Erythroblast (primary cell): ENCODE data around the gene CXXC5.

Experiments used
- DNase-seq, 2 experiments: peaks; one replicate each; lab custom pipeline; 2025; lab: John Stamatoyannopoulos, UW
- GATA1 ChIP-seq: IDR thresholded peaks from 2 replicates; pipeline ENCODE4 v1.6.1; 2011; ENCODE audit warnings: low read depth, mild to moderate bottlenecking, control low read depth, low read length, moderate library complexity
- POLR2A ChIP-seq: IDR thresholded peaks from 2 replicates; pipeline ENCODE4 v1.6.1; 2011; ENCODE audit warnings: mild to moderate bottlenecking, low read length

CXXC5 gene

DNA sequence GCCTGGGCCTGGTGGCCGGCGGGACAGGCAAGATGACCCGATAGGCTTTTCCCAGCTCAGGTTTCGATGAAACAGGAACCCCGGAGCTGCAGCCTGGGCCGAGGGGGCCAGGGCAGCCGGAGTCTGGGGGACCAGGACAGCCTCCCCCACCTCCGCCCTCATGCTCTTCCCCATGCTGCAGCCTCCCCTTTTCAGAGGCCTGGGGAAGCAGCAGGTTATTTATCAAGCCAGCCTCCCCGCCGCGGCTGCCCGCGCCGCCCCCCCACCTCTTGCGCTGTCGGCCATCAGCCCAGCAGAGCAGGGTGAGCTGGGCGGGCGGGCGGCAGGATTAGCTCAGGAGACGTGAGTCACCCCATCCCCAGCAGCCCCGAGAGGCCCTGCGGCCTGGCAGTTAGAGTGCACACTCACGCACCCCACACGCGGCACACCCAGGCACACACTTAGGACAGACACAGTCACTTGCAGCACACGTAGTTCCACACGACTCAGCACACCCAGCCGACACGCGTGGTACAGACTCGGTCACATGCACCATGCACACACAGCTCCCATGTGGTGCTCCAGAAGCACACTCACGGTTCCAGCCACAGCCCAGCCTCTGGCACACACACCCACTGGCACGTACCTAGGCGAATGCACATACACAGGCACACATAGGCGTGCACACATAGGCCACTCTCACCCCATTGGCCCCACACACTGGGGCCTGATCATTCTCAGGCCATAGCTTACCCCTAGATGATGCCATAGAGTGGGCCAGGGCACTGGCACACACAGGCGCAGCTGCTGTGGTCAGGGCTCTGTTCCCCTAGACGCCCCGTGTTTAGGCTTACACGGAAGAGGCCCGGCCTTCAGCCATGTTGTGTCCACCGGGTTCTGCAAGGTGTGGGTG is 13.0 kb downstream of the CXXC5 start:
- peak; percentile 94 to 97 for DNase-seq
- TF ChIP-seq GATA1 (no peak), POLR2A (peak; percentile 58)

DNA sequence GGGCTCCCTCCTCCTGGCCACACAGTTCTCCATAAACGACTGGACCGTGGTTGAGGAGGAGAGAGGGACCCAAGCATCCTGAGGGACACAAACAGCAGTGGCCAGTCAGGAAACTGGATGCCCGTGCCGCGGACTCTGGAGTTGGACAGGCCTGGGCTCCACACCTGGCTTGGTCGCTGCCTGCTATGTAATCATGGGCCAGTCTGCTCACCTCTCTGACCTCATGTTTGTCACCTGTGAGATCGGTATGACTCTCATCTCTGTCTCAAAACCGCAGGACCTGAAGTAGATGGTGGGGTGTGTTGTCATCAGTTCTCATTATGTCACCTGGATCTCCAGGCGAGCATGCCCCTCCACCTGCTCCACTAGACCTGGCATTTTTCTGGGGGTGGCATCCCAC is 14.5 kb downstream of the CXXC5 start:
- no peak for DNase-seq
- TF ChIP-seq POLR2A (no peak), GATA1 (no peak)

DNA sequence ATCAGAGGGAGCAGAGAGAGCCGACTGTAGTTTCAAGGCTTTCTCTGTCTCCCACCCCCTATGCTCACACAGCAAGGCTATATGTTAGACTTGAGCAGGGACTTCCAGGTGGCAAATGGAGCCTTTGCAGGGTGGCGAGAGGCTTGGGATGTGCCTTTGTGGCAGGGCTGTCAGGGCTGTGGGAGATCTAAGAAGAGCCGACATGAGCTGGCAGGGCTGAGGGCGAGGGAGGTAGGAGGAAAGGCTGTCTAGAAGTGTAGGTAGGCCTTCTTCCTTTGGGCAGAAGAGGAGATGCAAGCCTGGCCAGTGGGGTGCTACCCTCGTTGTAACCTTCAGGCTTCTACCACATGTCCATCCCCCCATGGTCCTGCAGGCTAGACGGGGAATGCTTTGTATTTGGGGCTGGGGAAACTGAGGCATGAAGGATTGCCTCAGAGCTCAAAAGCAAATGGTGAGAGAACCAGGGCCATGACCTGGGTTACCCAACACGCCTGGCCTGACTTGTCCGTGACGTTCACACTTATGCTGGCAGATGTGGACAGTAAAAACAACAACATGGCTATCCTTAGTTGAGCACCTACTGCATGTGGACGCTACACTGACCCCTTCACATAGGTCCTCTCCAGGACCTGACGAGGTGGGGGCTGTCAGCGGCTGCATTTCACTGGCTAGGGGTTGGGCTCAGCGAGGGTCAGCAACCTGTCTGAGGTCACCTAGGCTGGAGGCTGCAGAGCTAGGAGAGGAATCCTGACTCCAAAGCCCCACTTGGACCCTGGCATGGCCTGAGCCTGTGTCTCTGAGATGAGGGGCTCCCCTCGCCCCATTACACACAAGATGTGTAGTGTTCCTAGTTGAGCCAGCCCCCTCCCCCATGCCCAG is 15.3 kb downstream of the CXXC5 start:
- TF ChIP-seq POLR2A (no peak), GATA1 (no peak)
- DNase-seq, result no peak

DNA sequence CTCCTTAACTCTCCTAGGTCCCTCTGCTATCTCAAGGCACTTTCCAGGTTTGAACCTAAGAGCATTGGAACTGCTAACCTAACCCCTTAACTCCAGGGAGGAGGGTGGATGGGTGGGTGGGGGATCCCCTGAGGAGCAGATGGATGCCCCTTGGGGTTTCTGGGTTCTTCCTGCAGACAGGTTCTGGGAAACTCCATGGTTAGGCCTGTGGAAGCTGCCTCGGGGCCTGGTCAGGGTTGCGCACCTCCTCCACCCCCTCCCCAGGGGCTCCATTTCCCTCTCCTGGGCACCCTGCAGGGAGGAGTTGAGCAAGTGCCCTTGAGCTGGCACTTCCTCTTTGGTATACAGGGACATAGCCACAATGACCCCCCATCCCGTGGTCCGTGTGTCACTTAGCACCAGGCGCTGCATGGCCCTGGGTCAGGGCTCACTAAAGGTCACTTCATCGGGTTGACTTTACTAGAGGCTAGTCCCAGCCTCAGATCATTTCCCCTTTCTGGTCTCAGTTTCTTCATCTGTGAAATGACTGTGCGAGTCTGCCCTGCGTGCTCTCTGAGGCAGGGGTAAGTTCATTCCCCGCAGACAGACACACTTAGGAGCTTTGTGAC is 16.0 kb downstream of the CXXC5 start:
- DNase-seq, result no peak
- TF ChIP-seq GATA1 (no peak), POLR2A (no peak)

DNA sequence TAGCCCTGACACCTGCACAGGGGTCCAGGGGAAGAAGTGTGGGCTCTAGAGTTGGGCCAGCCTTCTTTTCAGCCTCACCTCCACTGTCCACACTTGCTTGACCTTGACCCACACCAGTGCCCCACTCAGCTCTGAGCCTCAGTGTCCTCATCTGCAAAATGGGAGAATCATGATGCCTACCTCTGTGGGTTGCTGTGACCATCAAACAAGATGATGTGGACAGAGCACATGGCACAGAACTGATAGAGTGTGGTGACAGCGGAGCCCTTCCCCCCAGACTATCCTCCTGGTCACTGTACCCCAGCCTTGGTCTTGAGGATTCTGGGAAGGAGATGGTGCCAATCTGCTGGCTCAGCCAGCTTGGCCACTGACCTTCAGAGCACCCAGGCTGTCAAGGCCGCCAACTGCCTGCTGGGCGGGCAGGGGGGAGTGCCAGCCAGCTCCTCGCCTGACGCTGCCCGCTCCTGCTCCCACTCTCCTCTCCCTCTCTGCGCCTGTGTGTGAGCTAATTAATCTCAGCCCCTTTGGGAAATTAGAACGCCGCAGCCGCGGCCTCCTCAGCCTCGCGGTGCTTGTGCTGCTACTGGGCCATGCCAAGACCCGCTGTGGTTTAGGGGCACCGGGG is 16.7 kb downstream of the CXXC5 start:
- no peak for DNase-seq
- TF ChIP-seq GATA1, result no peak
- no peak for TF ChIP-seq POLR2A

DNA sequence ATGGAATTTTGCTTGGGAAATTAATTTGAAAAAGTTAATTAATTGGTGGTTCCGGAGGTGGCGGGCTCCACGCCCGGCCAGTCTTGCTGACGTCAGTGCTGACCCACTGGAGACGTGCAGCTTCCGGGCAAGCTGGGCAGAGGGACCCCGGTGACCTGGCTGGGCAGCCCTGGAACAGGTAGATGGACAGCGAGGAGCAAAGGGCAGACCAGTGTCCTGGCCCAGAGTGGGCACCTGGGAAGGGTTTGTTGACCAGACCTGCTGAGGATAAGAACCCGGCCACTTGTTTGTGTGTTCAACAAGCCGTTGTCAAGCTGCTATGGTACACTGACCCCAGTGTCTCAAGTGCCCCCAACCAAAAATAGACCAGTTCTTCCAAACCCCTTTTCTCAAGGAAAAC is 17.5 kb downstream of the CXXC5 start:
- no peak for TF ChIP-seq POLR2A

DNA sequence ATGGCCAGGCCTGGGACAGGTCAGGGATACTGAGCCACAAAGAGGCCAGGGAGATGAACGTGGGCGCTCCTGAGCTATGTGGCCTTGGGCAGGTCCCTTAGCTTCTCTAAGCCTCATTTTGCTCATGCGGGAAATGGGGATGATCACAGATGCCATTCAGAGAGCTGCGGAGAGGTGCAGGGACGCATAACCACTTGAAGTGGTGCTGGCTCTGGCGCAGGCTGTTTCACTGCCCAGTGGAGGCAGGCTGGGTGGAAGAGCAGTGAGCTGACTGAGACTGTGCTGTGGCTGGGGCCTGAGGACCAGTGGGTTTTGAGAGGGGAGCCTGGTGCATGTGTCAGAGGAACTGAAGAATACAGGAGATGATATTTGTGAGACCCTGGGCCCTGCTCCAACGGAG is 18.4 kb downstream of the CXXC5 start:
- DNase-seq, result no peak
- TF ChIP-seq POLR2A, result no peak

More for the DNA sequence above, 17.5 kb downstream of the CXXC5 start:
- DNase-seq, result no peak

DNA sequence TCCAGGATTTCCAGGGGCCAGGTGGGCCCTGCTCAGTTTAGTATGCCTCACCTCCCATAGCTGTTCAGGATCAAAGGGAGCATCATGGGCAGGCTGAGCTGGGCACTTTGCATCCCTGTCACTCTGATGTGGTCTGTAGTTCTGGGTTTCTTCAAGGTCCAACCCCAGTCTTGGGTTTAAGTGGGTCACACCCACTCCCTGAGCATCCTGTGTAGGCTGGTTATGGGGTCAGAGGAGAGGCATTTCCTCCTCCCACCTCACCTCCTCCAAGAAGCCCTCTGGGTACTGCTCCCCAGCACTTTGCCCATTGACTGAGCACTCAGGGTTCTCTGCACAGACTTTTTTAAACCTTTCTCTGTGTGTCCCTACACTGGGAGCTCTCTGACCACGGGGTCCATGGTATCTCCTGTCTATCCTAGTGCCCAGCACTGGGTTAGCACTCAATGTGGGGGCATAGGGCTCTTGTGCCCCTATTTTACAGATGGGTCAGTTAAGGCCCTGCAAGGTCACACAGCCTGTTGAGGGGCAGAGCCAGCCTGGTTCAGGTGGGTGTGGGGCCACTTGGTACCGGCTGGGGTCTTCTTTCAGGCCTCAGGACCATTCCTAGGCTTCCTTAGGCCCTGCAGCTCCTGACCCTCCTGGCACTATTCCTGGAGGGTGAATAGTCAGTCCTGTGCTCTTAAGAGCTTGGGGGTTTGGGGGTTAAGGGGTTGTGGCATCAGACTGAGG is 19.0 kb downstream of the CXXC5 start:
- DNase-seq, result peak in 1 of 2 experiments; percentile 30
- TF ChIP-seq GATA1, result no peak
- no peak for TF ChIP-seq POLR2A

DNA sequence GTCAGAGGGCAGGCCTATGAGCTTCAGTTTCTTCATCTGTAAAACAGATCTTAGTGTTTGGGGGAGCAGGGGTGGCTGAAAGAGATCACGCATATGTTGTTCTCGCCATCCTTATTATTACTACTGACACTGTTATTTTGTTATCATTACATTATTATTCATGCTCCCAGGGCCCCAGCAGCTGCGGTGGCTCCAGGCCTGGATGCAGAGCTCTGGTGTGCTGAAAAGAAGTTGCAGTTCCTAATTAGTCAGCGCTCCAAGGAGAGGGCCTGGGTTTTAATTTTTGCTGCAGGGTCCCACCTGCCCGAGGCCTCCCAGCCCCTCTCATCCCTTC is 19.5 kb downstream of the CXXC5 start:
- TF ChIP-seq GATA1, result no peak
- no peak for TF ChIP-seq POLR2A
- peak; percentile 59 to 66 for DNase-seq

DNA sequence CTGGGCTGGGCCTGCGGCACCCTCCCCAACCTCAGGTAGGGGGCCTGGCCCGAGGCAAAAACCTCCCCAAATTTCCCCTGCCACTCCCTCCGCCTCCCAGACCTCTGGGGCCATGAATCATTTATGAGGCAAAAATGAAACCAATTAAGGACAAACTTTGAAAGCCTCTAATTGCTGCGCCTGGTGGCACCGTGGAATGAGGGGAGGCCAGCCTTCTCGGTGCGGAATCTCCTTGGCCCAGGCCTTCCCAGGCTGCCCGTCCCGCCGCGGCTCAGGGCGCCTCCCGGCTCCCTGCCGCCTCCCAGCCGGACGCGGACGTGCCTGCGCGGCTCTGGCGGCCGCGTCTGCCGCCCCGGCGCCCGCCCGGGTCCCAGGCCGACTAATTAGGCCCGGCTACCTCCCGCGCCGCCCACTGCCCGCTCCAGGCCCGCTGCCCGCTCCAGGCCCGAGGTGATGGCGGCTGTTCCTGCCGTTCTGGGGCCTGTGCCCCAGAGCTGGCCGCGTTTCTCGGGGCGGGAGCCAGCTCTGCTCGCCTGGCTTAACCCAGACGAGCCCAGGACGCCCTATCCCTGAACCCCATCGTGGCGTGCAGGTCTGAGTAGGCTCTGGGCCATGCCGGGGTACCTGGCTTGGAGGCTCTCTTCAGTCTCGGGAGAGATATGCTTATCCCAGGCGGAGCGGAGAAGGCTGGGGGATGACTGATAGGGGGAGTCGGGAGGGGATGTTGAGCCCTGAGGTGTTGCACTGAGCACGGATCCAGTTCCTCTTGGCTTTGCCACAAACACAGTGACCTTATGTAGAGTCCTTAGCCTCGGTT is 20.1 kb downstream of the CXXC5 start:
- TF ChIP-seq GATA1, result no peak
- peak; percentile 55 for TF ChIP-seq POLR2A
- DNase-seq, result peak; percentile 78 to 80

DNA sequence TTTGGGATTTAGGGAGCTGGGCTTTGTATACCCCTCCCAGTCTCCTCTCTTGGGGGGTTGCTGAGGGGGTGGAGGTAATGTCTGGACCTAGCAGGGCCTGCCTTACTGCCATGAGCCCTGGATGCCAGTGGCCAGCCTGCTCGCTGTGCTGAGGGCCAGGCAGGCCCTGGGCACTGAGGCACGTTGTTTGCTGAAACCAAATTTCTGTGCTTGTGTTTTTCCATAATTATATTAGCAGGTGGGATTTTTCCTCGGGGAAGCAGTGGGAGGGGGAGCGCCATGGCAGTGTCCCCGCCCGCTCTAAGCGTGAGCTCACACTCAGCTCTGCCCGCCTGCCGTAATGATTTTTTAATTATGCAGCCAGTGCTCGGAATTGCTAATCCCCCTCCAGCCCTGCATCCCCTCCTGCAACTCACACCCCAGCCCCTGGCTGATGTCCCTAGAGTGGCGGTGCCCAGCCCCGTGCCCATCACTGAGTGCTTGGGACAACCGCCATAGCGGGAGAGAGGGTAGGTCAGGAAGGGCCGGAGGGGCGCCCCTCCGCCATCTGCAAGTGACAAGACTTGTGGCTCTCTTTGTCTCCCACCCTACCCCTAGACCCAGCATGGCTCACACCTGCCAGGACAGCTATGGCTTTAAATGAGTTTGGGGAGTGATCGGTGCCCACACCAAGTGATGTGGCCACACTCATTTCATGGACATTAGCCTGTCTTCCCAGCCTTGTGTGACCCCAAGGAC is 20.9 kb downstream of the CXXC5 start:
- no peak for DNase-seq
- TF ChIP-seq POLR2A (no peak), GATA1 (no peak)
